ENCODE measurements around the gene DENND5B.

DENND5B gene

DNA sequence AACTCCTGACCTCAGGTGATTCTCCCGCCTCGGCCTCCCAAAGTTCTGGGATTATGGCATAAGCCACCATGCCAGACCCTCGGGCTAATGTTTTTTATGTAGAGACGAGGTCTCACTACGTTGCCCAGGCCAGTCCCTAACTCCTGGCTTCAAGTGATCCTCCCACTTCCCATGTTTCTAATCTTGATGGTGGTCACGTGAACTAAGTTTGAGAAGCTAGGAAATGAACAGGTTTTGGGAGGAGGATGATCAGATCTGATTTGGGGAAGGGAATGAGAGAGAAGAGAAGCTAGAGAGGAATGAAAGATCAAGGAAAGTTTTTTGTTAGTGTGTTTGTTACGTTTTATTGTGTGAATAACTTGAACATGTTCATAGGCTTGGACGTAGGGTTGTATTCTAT lies 247.8 kb downstream of the DENND5B start:
- in situ Hi-C loops (cut with MboI; ENCODE audit: low sequenced_read_pairs) = no loop called here

- in situ Hi-C loops (cut with MboI; ENCODE audit: low sequenced_read_pairs) = no loop called here
These were observed 248.7 kb downstream of the DENND5B start for GRCh38 chr12:31342286-31342685.

GRCh38 chr12:31339831-31340622 lies 250.9 kb downstream of the DENND5B start:
- in situ Hi-C loops (cut with MboI; ENCODE audit: low sequenced_read_pairs) = no loop called here

- in situ Hi-C loops (cut with MboI; ENCODE audit: low sequenced_read_pairs) = no loop called here
These were observed 253.0 kb downstream of the DENND5B start for GRCh38 chr12:31337952-31338351.

Data from hTERT RPE-1 (cell line).